Activated T-helper 2 cell treated with anti-CD3 and anti-CD28 coated beads, Interferon-gamma antibody, Interleukin-2, Interleukin-4, amounts not matched to agents 10 μg/mL and 5 μg/mL and 100 μg/mL, durations not matched to agents 14 hours and 24 hours and 36 hours (primary cell): ENCODE measurements around the gene GABRB1. TPM values are rescaled to one million over a fixed set of nuclear protein-coding genes. Genes with fewer than 3 reads are reported as not detected.

Source experiments
- DNase-seq: peaks from one replicate; pipeline ENCODE4 v3.0.0; 2021; ENCODE audit warnings: low spot score
- H3K27ac Mint-ChIP-seq: one replicate; pipeline ENCODE4 v1.8.0; 2021; ENCODE audit warnings: mixed read lengths
- H3K27me3 Mint-ChIP-seq: one replicate; pipeline ENCODE4 v1.8.0; 2021; ENCODE audit warnings: low read depth, mixed read lengths
- H3K36me3 Mint-ChIP-seq: one replicate; pipeline ENCODE4 v1.8.0; 2021; ENCODE audit warnings: low read depth, mixed read lengths
- H3K4me1 Mint-ChIP-seq: one replicate; pipeline ENCODE4 v1.8.0; 2021; ENCODE audit warnings: low read depth, mixed read lengths
- H3K4me3 Mint-ChIP-seq: one replicate; pipeline ENCODE4 v1.8.0; 2021; ENCODE audit warnings: low read depth, mild to moderate bottlenecking, moderate library complexity, mixed read lengths
- H3K9me3 Mint-ChIP-seq: one replicate; pipeline ENCODE4 v1.8.0; 2021; ENCODE audit warnings: mixed read lengths
- intact Hi-C: fragments of 100-400 bp; cut with micrococcal nuclease; formaldehyde crosslinking; loops from one replicate; pipeline ENCODE4 v1.15.1; 2023
- total RNA-seq: library from RNA; stranded (reverse); gene quantifications from 2 replicates; pipeline ENCODE4 v1.2.3, GENCODE V29; 2022

GABRB1 gene
- total RNA-seq, 1 donor from 2014 or later, result not detected

GRCh38 chr4:47054130-47054529, 22.8 kb downstream of the GABRB1 start:
- no peak overlapping the region for H3K4me3 Mint-ChIP-seq
- no peaks in the 10 kb centered on the region for H3K9me3 Mint-ChIP-seq
- no peaks in the 10 kb centered on the region for H3K36me3 Mint-ChIP-seq
- H3K27ac Mint-ChIP-seq, result no peak overlapping the region
- intact Hi-C loops, result no loop called here
- peaks cover 6% of the 10 kb centered on the region for H3K27me3 Mint-ChIP-seq
- no peak for DNase-seq
- peaks cover under 1% of the 10 kb centered on the region for H3K4me1 Mint-ChIP-seq

- H3K36me3 Mint-ChIP-seq, result no peaks in the 10 kb centered on the region
- no peak overlapping the region for H3K4me3 Mint-ChIP-seq
- no peaks in the 10 kb centered on the region for H3K9me3 Mint-ChIP-seq
- H3K4me1 Mint-ChIP-seq, result no peaks in the 10 kb centered on the region
- no peak for DNase-seq
- intact Hi-C loops, result no loop called here
- no peak overlapping the region for H3K27ac Mint-ChIP-seq
- H3K27me3 Mint-ChIP-seq, result no peaks in the 10 kb centered on the region
Measured at GRCh38 chr4:47057991-47058390, 26.6 kb downstream of the GABRB1 start.

DNA sequence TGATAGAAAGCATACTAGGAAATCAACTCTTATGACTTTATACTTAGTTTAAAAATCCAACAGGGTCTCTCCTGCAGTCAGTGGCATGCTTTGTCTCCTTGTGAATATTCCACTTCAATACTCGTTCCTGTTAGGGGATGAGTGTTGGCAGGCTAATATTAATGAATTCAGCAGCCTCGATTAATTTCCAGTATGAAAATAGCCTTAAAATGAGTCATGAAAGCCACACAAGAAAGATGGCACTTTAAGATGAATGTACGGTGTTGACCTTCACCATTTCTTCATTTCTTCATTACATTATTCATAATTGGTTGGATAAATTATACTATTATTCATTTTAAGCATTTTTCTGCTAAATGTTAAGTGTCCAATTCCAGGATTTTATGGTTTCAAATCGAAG, 29.2 kb downstream of the GABRB1 start:
- Mint-ChIP-seq H3K4me1 (no peaks in the 10 kb centered on the region), H3K4me3 (no peak overlapping the region), H3K9me3 (no peaks in the 10 kb centered on the region), H3K27me3 (no peaks in the 10 kb centered on the region), H3K36me3 (no peaks in the 10 kb centered on the region), H3K27ac (no peak overlapping the region)
- DNase-seq, result no peak
- intact Hi-C loops, result no loop called here

GRCh38 chr4:47061435-47061834, 30.1 kb downstream of the GABRB1 start:
- H3K27ac Mint-ChIP-seq, result no peak overlapping the region
- no peak overlapping the region for H3K4me3 Mint-ChIP-seq
- no peaks in the 10 kb centered on the region for H3K4me1 Mint-ChIP-seq

DNA sequence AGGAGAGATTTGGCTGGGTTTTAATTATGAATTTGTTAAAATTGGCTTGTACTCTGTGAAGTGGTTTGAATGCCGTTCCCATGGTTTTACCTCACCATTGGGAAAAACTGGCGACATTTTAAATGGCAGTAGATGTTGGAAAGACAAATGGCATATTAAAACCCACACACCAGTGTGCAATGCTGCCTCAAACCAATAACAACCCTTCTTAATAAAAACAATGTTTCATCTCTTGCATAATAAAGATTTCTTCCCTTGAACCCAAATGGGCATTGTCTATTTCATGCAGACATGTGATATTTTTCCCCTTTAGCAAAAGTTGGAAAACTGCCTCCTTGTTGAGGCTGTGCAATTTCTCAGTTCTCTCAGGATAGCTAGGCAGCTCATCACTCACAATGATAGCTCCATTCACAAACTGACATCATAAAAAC, 33.7 kb downstream of the GABRB1 start:
- Mint-ChIP-seq H3K36me3 (no peaks in the 10 kb centered on the region), H3K9me3 (no peaks in the 10 kb centered on the region), H3K4me3 (no peak overlapping the region), H3K27me3 (no peaks in the 10 kb centered on the region), H3K27ac (no peak overlapping the region), H3K4me1 (no peaks in the 10 kb centered on the region)
- no peak for DNase-seq
- intact Hi-C loops, result no loop called here

More at GRCh38 chr4:47061435-47061834, 30.1 kb downstream of the GABRB1 start:
- no peaks in the 10 kb centered on the region for H3K9me3 Mint-ChIP-seq
- H3K27me3 Mint-ChIP-seq, result no peaks in the 10 kb centered on the region
- intact Hi-C loops, result no loop called here
- no peaks in the 10 kb centered on the region for H3K36me3 Mint-ChIP-seq
- no peak for DNase-seq

DNA sequence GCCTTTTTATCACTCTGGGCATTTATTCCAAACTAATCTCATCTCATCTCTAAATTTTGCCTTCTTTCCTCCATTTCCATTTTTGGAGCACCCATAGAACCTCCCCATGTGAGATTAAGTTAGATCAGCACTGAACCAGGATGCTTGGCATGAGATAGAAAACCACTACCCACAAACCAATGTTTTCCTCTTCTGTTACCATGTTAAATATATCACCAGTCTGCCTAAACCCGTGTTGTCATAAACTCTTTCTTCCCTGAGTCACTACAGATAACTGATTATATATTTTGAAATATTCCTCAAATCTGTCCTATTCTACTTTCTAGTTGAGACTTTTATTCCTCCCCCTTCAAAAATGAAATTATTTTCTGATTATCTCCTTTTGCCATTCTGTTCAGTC, 37.6 kb downstream of the GABRB1 start:
- Mint-ChIP-seq H3K36me3 (no peaks in the 10 kb centered on the region), H3K27ac (no peak overlapping the region), H3K4me3 (no peak overlapping the region), H3K9me3 (peaks cover 7% of the 10 kb centered on the region), H3K27me3 (no peaks in the 10 kb centered on the region), H3K4me1 (peaks cover 6% of the 10 kb centered on the region)
- DNase-seq, result no peak
- intact Hi-C loops, result no loop called here

DNA sequence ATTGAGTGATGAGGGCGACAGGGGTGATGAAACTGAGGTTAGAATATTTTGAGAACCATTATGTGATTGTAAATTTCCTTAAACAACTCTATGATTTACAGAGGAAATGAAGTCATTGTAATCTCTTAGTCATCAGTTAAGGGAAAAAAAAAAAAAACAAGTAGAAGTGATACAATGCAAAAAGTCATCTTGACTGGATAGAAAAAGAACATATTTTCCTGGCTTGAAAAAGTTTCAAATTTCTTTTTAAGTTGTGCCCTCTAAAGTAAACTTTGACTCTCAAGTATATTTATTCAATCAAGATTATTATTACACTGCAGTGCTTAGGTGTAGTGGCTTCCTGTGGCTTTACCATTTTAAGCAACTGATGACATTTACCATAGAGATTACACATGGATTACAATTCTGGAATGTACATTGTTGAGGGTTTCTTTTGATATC, 40.6 kb downstream of the GABRB1 start:
- Mint-ChIP-seq H3K4me1 (peaks cover 6% of the 10 kb centered on the region), H3K27ac (no peak overlapping the region), H3K36me3 (no peaks in the 10 kb centered on the region), H3K4me3 (no peak overlapping the region), H3K27me3 (no peaks in the 10 kb centered on the region), H3K9me3 (peaks cover 7% of the 10 kb centered on the region)
- intact Hi-C loops, result no loop called here
- no peak for DNase-seq

DNA sequence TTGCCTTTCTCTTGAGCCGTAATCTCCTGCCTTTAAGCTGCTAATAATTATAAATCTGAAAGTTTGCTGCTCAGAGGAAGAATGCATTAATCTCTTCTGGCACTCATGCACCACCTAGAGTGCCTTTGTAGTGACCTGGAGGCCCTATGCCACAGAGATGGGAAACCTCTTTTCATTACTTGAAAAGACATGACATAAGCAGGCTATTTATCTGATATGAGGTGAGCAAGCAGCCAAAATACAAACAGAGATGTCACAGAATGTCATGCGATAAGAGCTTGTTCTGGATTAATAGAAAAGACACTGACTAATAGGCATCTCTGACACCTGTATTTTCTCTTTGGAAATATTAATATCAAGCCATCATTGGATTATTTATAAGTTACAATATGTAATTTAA, 42.3 kb downstream of the GABRB1 start:
- no peak for DNase-seq

GRCh38 chr4:47074816-47075215, 43.4 kb downstream of the GABRB1 start:
- intact Hi-C loops, result no loop called here
- H3K27ac Mint-ChIP-seq, result no peak overlapping the region
- DNase-seq, result no peak
- H3K9me3 Mint-ChIP-seq, result peaks cover 7% of the 10 kb centered on the region
- no peaks in the 10 kb centered on the region for H3K27me3 Mint-ChIP-seq
- H3K36me3 Mint-ChIP-seq, result no peaks in the 10 kb centered on the region
- H3K4me3 Mint-ChIP-seq, result no peak overlapping the region
- peaks cover 6% of the 10 kb centered on the region for H3K4me1 Mint-ChIP-seq

More for the DNA sequence above, 42.3 kb downstream of the GABRB1 start:
- Mint-ChIP-seq H3K27ac (no peak overlapping the region), H3K27me3 (no peaks in the 10 kb centered on the region), H3K9me3 (peaks cover 7% of the 10 kb centered on the region), H3K4me1 (peaks cover 6% of the 10 kb centered on the region), H3K4me3 (no peak overlapping the region), H3K36me3 (no peaks in the 10 kb centered on the region)
- intact Hi-C loops, result no loop called here

- Mint-ChIP-seq H3K4me1 (peaks cover 6% of the 10 kb centered on the region), H3K27me3 (no peaks in the 10 kb centered on the region)
- intact Hi-C loops, result no loop called here
Measured at GRCh38 chr4:47075262-47075661, 43.9 kb downstream of the GABRB1 start.

DNA sequence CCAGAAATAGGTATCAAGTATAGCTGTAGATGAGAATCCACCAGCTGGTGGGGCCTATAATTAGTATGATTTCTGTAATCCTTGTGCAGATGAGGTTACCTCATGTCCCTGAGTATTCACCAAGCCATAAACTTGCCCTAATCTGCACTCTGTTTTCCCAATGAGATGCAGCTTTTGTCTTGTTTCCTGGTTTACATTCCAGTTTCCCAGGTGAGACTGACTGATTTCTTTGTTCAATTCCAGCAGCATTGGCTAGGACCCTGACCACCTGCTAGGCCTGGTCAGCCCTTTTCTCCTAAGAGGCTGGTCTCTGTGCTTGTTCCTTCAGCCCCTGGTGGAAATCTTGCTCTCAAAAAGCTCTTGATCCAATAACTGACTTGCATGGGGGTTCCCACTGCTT, 44.6 kb downstream of the GABRB1 start:
- H3K27ac Mint-ChIP-seq, result no peak overlapping the region
- H3K27me3 Mint-ChIP-seq, result no peaks in the 10 kb centered on the region
- intact Hi-C loops, result no loop called here
- H3K36me3 Mint-ChIP-seq, result no peaks in the 10 kb centered on the region
- H3K4me1 Mint-ChIP-seq, result peaks cover 6% of the 10 kb centered on the region
- peaks cover 3% of the 10 kb centered on the region for H3K9me3 Mint-ChIP-seq
- DNase-seq, result no peak
- no peak overlapping the region for H3K4me3 Mint-ChIP-seq

More at GRCh38 chr4:47075262-47075661, 43.9 kb downstream of the GABRB1 start:
- Mint-ChIP-seq H3K9me3 (peaks cover 7% of the 10 kb centered on the region), H3K27ac (no peak overlapping the region), H3K4me3 (no peak overlapping the region), H3K36me3 (no peaks in the 10 kb centered on the region)
- DNase-seq, result no peak

- no peaks in the 10 kb centered on the region for H3K4me1 Mint-ChIP-seq
- H3K4me3 Mint-ChIP-seq, result no peak overlapping the region
- no peaks in the 10 kb centered on the region for H3K27me3 Mint-ChIP-seq
- intact Hi-C loops, result no loop called here
- no peaks in the 10 kb centered on the region for H3K36me3 Mint-ChIP-seq
- DNase-seq, result no peak
- H3K9me3 Mint-ChIP-seq, result no peaks in the 10 kb centered on the region
- no peak overlapping the region for H3K27ac Mint-ChIP-seq
Measured at GRCh38 chr4:47084111-47084510, 52.7 kb downstream of the GABRB1 start.

DNA sequence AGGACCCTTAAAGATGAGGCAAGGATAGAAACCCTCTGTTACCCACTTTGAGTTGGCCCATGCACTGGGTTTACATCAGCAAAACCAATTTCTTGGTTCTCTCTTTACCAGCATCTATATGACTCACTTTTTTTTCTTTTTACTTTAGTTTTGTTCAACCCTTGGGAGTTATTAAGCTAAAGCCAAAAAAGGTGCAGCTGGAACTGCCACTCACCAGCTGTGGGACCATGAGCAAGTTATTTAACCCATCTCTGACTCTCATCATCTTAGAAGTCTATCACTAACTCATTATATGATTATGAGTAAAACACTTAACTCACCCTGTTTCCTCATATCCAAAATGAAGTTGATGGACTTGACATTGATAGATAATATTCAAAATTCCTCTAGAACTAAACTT, 53.4 kb downstream of the GABRB1 start:
- intact Hi-C loops, result no loop called here
- H3K4me3 Mint-ChIP-seq, result no peak overlapping the region
- no peak overlapping the region for H3K27ac Mint-ChIP-seq
- no peaks in the 10 kb centered on the region for H3K27me3 Mint-ChIP-seq
- no peak for DNase-seq
- H3K9me3 Mint-ChIP-seq, result no peaks in the 10 kb centered on the region
- H3K36me3 Mint-ChIP-seq, result no peaks in the 10 kb centered on the region
- no peaks in the 10 kb centered on the region for H3K4me1 Mint-ChIP-seq

- no peaks in the 10 kb centered on the region for H3K4me1 Mint-ChIP-seq
- no peak overlapping the region for H3K4me3 Mint-ChIP-seq
- DNase-seq, result no peak
- intact Hi-C loops, result no loop called here
- H3K36me3 Mint-ChIP-seq, result no peaks in the 10 kb centered on the region
- H3K27me3 Mint-ChIP-seq, result no peaks in the 10 kb centered on the region
- H3K27ac Mint-ChIP-seq, result no peak overlapping the region
- no peaks in the 10 kb centered on the region for H3K9me3 Mint-ChIP-seq
Measured at GRCh38 chr4:47088298-47088697, 56.9 kb downstream of the GABRB1 start.
